PC-9 (cell line): ENCODE measurements around the gene PODXL.

ENCODE experiments used
- EZH2 ChIP-seq: fragments of 200-600 bp; sonication (generic); IDR thresholded peaks from 2 replicates; pipeline ENCODE4 v1.8.0; 2017; ENCODE audit warnings: antibody characterized with exemption, low read depth
- TF ChIP-seq, protein P1 (sequence below): fragments of 200-600 bp; sonication (generic); conservative IDR thresholded peaks from 2 replicates; pipeline ENCODE4 v1.6.1; 2017; ENCODE audit warnings: mixed run types, antibody characterized with exemption, mild to moderate bottlenecking, moderate library complexity

DNA sequence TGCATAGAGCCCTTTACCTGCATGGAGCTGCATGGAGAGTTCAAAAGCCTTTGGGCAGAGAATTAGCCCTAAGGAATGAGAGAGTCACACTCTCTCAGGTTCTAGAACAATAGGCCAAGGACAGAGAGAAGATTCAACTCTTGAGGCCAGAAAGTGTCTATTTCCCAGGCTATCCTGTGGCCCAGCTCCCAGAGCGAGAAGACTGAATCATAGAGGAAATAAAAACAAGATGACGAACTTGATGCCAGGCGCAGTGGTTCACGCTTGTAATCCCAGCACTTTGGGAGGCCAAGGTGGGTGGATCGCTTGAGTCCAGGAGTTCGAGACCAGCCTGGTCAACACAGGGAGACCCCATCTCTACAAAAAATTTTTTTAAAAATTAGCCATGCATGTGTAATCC is 18.3 kb upstream of the PODXL start:
- no peak for TF ChIP-seq EZH2
- TF ChIP-seq, protein P1, sequence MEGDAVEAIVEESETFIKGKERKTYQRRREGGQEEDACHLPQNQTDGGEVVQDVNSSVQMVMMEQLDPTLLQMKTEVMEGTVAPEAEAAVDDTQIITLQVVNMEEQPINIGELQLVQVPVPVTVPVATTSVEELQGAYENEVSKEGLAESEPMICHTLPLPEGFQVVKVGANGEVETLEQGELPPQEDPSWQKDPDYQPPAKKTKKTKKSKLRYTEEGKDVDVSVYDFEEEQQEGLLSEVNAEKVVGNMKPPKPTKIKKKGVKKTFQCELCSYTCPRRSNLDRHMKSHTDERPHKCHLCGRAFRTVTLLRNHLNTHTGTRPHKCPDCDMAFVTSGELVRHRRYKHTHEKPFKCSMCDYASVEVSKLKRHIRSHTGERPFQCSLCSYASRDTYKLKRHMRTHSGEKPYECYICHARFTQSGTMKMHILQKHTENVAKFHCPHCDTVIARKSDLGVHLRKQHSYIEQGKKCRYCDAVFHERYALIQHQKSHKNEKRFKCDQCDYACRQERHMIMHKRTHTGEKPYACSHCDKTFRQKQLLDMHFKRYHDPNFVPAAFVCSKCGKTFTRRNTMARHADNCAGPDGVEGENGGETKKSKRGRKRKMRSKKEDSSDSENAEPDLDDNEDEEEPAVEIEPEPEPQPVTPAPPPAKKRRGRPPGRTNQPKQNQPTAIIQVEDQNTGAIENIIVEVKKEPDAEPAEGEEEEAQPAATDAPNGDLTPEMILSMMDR, result no peak
